Stimulated activated CD8-positive, alpha-beta memory T cell treated with anti-CD3 and anti-CD28 coated beads, Interleukin-12 subunit alpha, Interleukin-12 subunit beta, amount 100 ng/mL, for 1 hour (primary cell): ENCODE results near the gene ARMC9.

Experiments
- DNase-seq: peaks from one replicate; pipeline ENCODE4 v3.0.0-alpha.2; 2020; ENCODE audit warnings: low read depth

Gene ARMC9

DNA sequence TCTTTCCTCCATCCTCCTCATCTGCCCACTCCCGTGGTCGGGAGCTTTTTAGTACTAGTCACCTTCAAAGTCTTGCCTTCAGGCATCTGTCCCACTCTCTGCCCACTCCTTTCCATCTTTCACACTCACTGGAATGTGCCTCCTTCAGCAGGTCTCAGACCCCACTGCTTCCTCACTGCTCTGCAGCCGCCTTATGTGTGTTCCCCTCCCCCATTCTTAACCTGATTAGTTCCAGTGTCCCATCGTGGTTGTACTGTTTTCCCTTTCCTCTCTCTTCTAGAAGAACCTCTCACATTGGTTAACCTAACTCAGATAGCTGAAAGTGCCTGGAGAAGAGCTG lies 3.0 kb downstream of the ARMC9 start:
- DNase-seq = no peak

- no peak for DNase-seq
Observed at GRCh38 chr2:231203087-231203486, 4.7 kb downstream of the ARMC9 start.

DNA sequence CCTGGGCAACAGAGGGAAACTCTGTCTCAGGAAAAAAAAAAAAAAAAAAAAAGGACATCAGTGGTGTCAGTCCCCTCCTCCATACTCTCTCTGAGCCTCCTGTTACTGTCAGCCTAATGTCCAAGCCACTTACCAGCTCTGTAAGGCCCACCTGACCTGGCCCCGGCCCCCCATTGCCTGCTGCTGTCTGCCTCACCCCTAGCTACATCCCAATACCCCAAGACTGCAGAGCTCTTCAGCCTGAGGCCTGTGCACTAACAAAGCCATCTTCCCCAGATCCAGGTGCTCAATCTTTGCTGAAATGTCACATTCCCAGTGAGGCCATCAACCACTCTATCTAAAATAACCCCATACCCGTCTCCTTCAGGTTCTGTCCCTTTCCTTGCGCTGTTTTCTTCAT lies 5.7 kb downstream of the ARMC9 start:
- DNase-seq = no peak

DNA sequence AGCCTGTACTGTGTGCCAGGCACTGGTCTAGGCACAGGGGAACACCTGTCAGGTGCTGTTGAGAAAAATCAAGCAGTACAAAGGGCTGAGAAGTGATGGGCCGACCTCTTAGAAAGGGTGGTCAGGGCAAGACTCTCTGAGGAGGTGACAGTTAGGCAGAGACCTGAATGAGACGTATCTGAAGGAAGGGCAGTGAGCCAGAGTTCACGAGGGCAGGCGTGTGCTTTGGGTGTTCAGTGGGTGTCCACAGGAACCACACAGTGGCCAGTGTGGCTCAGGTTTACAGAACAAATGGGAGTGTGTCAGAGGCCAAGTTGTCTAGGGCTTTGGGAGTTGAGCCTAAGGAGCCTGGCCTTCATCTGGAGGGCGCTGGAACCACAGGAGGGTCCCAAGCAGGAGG lies 6.2 kb downstream of the ARMC9 start:
- DNase-seq = no peak

- DNase-seq = no peak
Observed at GRCh38 chr2:231207734-231208133, 9.3 kb downstream of the ARMC9 start.

DNA sequence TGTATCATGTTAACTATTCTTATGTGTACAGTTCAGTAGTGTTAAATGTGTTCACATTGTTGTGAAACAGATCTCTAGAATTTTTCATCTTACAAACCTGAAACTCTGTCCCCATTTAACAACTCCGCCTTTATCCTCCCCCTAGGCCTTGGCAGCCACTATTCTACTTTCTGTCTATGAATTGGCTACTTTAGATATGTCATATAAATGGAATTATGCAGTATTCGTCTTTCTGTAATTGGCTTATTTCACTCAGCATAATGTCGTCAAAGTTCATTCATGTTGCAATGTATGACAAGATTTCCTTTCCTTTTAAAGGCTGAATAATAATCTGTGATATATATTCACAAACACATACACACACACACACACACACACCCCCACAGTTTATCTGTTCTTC lies 12.4 kb downstream of the ARMC9 start:
- DNase-seq = no peak

- no peak for DNase-seq
Observed at GRCh38 chr2:231211486-231211885, 13.1 kb downstream of the ARMC9 start.

- DNase-seq = no peak
Observed at GRCh38 chr2:231212329-231212845, 14.0 kb downstream of the ARMC9 start.

DNA sequence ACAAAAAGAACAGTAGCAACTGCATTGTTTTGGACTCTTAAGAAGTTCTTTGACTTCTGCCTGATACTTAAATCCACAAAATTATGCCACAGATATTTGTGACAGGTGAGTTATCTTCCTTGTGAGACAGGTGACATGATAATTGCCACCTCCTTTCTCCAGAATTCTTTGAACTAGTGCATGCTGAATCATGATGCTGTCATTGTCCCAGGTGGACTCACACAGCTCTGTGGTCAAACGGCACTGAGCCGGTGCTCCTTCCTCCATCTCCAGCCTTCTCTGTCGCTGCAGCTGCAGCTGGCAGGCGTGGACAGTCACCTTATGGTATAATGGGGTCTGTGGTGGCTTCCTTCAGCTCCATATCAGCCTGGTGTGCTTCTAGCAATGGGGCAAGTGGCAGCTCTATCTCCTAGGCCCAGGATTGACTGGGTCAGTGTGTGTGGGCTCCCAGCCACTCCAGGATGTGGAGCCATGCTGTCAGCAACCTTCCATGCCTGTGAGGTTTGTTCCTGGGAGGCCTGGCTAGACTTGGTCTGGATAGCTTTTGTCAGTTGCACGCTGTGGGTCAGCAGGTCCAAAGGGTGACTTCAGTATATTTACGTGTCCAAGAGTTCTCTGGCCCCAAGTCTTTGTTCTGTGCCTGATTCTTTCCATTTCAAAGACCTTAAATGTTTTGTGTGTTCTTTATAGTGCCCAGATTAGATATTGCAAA lies 15.7 kb downstream of the ARMC9 start:
- no peak for DNase-seq

DNA sequence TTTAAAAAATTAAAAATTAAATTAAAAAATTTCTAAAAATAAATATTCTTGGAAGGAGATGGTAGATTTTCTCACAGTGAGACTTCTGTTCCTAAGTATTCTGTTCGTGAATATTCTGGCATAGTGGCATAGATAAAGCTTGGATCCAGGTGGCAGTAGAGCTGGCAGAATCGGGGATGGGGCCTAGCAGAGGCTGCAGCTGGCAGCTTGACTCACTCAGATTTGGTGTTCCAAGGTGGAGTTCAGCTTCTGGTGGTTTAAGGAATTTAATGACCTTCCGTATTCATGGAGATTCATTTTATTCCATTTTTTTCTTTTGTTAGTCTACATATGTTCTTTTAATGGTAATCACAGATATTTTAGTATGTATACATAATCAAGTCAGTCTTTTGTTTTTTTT lies 19.9 kb downstream of the ARMC9 start:
- DNase-seq = no peak

DNA sequence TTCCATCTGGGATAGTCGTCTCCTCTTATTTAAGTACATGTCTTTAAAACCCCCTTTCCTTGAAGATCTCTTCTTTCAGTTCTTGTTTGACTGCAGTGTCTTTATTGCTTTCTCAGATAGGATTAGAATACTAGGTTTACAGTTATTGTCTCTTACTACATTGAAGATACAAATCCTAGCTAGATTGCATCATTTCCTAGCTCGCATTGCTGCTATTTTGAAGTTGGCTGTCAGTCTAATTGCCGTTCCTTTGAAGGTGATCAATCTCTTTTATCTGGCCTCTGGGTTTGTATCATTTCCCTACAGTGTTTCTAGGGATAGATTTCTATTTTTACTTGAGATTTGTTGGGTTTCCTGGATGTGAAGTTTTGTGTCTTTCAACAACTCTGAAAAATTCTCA lies 20.9 kb downstream of the ARMC9 start:
- DNase-seq = no peak

DNA sequence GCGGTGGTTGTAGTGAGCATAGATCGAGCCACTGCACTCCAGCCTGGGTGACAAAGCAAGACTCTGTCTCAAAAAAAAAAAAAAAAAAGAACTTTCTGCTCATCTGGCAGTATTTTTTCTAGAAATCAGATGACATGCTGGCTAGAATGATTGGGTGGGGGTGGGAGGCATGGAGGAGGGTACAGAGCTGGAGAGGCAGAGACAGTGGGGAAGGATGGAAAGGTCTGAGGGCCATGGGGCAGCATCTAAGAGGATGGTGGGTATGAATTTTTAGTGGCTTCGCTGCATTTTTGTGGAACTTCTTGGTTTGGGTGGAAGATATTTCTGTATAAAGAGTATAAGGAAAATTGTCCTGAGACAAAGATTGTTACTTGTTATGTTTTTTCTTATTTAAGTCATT lies 23.3 kb downstream of the ARMC9 start:
- DNase-seq = no peak

- DNase-seq = no peak
Observed at GRCh38 chr2:231222318-231223000, 24.0 kb downstream of the ARMC9 start.

- DNase-seq = no peak
Observed at GRCh38 chr2:231223001-231223375, 24.6 kb downstream of the ARMC9 start.

DNA sequence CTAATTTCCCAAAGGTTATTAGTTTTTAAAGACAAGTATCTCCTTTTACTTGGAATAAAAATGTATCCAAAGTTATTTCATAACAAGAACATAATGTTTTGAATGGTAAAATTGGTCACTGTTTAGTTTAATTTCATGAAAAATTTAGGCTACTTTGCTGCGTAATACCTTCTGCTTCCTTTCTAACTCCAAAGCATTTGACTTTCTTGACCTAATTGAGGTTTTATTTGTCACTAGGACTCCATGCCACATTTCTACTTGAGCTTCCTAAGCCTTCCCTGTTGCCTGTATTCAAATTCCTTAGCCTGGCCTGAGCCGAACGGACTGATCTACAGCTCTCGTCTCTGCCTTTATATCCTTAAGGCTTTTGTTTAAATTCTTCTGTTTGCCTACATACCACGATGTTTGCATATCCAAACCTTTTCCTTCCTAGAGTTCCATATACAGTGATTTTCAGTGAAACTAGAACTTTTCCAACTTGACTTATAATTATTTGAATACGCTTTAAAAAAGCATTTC lies 25.1 kb downstream of the ARMC9 start:
- no peak for DNase-seq

DNA sequence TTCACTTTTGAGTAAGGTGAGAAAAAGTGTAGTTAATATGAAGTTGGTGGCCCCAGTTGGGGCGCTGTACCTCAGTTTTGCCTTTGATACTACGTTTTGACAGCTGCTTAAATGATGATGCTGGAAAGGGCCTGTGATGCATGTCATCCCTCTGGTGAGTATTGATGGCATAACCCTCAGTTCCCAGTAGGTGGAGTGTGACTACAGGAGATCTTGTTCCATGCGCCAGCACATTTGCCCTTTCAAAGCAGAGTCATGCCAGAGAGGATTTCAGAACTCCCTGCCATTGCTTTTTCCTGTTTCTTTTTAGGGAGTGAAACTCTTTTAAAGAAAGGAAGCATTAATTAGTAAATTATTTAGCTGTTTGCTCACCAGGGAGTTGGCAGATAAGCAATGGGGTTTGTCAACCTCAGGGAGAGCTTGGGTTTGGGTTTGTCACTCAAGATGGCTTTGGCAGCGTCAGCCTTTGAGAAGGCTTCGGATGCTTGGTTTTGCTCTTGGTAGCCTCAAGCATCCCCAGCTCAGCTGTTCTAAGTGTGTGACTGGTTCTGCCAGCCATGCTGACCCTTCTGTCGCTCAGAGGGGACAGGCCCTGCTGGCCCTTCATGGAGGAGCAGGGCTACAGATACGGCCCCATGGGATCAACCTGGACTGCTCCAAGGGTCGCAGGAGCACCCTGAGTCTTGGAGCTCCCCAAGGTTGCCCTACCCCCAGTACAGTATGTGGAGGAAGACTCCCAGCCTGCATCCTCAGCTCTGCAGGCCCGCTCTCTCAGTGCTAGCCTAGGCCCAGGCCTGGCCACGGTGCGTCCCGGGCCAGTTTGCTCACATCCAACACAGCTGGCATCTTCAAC lies 29.1 kb downstream of the ARMC9 start:
- DNase-seq = peak; percentile 7

GRCh38 chr2:231228223-231228622 lies 29.8 kb downstream of the ARMC9 start:
- no peak for DNase-seq

DNA sequence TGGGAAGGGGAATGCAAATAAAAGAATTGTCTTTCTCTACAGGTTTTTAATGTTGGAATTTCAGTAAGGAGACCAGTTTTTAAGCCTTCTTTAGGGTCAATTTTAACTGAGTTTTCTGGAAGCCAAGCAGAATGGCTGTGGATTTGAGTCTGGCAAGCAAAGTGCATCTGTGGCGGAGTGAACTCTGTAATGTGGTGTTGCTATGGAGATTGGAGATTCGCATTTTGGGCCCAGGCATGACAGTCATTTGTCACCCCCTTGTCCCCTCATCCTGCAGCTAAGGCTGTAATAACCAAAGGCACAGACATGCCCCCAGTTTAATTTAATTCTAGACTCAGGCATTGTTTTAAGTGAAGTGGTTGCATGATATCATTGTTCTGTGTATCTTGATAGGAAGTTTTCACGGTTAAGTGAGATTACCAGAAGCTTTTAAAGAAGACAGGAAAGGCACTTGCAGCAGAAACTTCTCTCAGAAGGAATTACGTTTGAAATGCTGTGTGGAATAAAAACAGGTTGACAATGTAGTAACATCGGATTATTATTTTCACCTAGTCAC lies 30.6 kb downstream of the ARMC9 start:
- no peak for DNase-seq

- no peak for DNase-seq
Observed at GRCh38 chr2:231235217-231235616, 36.8 kb downstream of the ARMC9 start.

- no peak for DNase-seq
Observed at GRCh38 chr2:231238689-231239088, 40.3 kb downstream of the ARMC9 start.

DNA sequence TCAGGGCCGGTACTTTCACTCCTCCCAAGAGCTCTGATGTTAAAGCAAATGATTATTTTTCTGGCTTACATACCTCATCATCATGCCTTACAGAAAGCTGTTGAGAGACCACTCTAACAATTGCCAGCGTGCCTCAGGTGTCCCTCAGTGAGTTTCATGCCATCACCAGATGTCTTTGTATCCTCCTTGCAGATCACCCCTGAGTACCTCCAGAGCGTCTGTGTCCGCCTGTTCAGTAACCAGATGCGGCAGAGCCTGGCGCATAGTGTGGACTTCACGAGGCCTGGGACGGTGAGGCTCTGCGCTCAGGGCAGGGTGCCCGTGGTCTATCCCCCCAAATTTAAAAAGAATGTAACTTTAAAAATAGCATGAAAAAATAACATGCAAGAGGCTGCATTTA lies 41.3 kb downstream of the ARMC9 start:
- no peak for DNase-seq

DNA sequence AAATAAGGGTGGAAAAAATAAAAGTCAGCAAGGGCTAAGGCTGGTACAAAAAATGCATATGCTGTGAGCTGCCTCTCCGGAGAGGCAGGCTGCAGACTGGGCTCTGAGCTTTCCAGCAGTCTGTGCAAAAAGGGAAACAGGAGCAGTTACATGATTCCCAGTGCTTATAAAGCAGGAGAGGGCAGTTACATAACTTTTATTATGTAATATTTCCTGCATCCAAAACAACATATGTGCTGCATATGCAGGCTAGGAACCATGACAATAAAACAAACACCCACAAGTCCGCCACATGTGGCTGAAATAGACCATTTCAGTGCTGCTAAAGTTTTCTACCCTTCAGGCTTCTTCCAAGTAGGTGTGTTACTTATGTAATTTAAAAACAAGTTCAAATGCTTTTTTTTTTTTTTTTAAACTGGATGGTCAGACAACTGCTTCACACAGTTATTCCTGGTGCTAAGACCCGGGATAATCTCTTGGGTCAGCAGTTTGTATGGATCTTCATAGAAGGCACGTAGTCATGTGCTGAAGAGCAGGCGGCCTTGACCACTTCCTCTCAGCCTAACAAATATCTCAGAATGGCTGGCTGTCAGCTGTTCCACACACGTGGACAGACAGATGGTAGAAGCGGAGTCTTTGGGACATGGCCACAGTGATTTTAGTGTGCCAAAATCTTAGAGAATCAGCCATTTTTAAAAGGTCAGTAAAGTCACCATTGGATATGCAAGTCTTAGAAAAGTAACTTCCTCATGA lies 43.5 kb downstream of the ARMC9 start:
- DNase-seq = no peak
